Measurements from ENCODE around the gene FFAR1.

Gene FFAR1

DNA sequence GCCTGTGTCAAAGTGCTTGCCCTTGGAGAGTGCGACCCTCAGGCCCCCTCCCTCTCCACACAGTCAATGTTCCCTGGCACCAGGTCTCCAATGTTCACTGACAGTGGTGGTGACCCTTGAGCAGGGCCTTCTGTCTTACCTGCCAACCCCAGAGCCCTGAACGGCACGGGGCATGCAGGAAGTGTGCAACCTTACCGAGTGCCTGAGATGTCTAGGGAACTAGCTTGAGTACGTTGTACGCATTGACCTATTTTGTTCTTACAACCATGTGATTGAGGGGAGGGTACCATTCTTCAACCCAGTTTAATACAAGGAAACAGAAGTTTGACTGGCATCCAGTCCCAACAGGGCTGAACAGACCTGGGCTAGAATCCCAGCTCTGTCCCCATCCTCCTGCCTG lies 42.5 kb upstream of the FFAR1 start:
- Histone ChIP-seq H3K36me3 (ENCODE audit: insufficient read depth, low read length) (no peaks in the 10 kb centered on the region), H2AFZ (ENCODE audit: low read depth, low read length) (no peak overlapping the region), H4K20me1 (ENCODE audit: insufficient read depth, low read length) (no peaks in the 10 kb centered on the region), H3K79me2 (ENCODE audit: insufficient read depth, low read length) (no peaks in the 10 kb centered on the region), H3K4me1 (ENCODE audit: insufficient read depth, low read length) (no peaks in the 10 kb centered on the region), H3K27me3 (ENCODE audit: insufficient read depth, low read length, poor library complexity) (no peaks in the 10 kb centered on the region), H3K9me3 (ENCODE audit: insufficient read depth, low read length, severe bottlenecking) (no peaks in the 10 kb centered on the region), H3K4me3 (ENCODE audit: low read depth in 1 of 2, low read length in 2 of 2) (no peak overlapping the region), H3K27ac (ENCODE audit: low read length) (no peak overlapping the region), H3K4me2 (ENCODE audit: insufficient read depth, low read length) (no peak overlapping the region), H3K9ac (ENCODE audit: low read depth, low read length) (no peak overlapping the region)
- TF ChIP-seq, protein P1, sequence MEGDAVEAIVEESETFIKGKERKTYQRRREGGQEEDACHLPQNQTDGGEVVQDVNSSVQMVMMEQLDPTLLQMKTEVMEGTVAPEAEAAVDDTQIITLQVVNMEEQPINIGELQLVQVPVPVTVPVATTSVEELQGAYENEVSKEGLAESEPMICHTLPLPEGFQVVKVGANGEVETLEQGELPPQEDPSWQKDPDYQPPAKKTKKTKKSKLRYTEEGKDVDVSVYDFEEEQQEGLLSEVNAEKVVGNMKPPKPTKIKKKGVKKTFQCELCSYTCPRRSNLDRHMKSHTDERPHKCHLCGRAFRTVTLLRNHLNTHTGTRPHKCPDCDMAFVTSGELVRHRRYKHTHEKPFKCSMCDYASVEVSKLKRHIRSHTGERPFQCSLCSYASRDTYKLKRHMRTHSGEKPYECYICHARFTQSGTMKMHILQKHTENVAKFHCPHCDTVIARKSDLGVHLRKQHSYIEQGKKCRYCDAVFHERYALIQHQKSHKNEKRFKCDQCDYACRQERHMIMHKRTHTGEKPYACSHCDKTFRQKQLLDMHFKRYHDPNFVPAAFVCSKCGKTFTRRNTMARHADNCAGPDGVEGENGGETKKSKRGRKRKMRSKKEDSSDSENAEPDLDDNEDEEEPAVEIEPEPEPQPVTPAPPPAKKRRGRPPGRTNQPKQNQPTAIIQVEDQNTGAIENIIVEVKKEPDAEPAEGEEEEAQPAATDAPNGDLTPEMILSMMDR (IDR thresholded peaks at IDR 0.05; ENCODE audit: borderline replicate concordance, extremely low read depth, low read length, poor library complexity, severe bottlenecking), result no peak
- no peak for DNase-seq
- no peak for ATAC-seq (ENCODE audit: insufficient read depth, low read depth)

DNA sequence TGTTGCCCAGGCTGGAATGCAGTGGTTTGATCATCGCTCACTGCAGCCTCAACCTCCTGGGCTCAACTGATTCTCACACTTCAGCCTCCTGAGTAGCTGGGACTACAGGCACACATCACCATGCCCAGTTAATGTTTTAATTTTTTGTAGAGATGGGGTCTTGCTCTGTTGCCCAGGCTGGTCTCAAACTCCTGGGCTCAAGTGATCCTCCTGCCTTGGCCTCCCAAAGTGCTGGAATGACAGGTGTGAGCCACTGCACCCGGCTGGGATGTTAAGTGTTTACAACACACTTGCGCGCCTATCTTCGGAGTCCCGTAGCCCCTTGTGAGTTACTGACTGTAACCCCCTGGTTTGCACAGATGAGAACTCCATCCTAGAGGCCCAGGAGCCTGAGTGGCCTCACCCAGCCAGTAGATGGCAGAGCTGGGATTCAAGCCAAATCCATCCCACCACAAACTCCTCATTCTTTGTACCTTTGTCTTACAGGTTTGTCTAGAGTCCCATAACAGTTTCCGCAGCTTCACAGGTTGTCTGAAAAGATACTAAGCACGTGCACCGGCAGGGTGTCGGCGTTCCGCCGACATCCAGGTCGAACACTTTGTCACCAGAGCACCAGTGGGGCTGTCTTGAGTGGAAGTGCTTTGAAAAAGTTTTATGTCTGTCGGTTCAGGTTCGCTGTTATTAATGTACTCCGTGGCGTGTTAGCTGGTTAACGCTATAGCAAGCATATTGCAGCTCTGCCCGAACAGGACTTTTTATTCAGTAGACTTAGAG lies 41.0 kb upstream of the FFAR1 start:
- no peak overlapping the region for H3K9ac ChIP-seq (ENCODE audit: low read depth, low read length)
- peak; percentile 53; the same call in 2 of the 3 replicates for ATAC-seq (ENCODE audit: insufficient read depth, low read depth)
- no peaks in the 10 kb centered on the region for H3K27me3 ChIP-seq (ENCODE audit: insufficient read depth, low read length, poor library complexity)
- no peak overlapping the region for H3K4me2 ChIP-seq (ENCODE audit: insufficient read depth, low read length)
- no peaks in the 10 kb centered on the region for H3K79me2 ChIP-seq (ENCODE audit: insufficient read depth, low read length)
- H3K4me1 ChIP-seq (ENCODE audit: insufficient read depth, low read length), result no peaks in the 10 kb centered on the region
- TF ChIP-seq EZH2 (IDR thresholded peaks at IDR 0.05; ENCODE audit: borderline replicate concordance, low read depth, low read length, severe bottlenecking), result no peak
- TF ChIP-seq, protein P1 (IDR thresholded peaks at IDR 0.05; ENCODE audit: borderline replicate concordance, extremely low read depth, low read length, poor library complexity, severe bottlenecking), result peak; percentile 60
- DNase-seq, result peak; percentile 18
- H2AFZ ChIP-seq (ENCODE audit: low read depth, low read length), result no peak overlapping the region
- H4K20me1 ChIP-seq (ENCODE audit: insufficient read depth, low read length), result no peaks in the 10 kb centered on the region
- H3K27ac ChIP-seq (ENCODE audit: low read length), result no peak overlapping the region
- H3K9me3 ChIP-seq (ENCODE audit: insufficient read depth, low read length, severe bottlenecking), result no peaks in the 10 kb centered on the region
- no peaks in the 10 kb centered on the region for H3K36me3 ChIP-seq (ENCODE audit: insufficient read depth, low read length)
- H3K4me3 ChIP-seq (ENCODE audit: low read depth in 1 of 2, low read length in 2 of 2), result no peak overlapping the region

DNA sequence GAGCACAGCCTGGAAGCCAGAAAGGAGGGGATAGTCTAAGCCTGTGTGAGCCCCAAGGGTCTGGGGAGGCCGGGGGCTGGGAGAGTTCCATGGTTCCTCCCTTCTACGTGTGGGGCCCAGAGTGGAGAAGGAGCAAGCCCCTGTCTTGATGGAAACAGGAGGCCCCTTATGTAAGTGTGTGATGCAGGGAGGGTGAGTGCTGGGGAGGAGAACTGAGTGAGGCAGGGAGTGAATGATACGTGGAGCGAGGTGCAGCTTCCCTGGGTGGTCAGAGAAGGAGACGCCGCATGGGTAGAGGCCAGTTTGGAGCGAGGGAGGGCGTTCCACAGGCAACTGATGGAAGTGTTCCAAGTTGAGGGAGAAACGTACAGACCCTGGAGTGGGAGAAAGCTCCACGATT lies 39.8 kb upstream of the FFAR1 start:
- Histone ChIP-seq H3K36me3 (ENCODE audit: insufficient read depth, low read length) (no peaks in the 10 kb centered on the region), H3K27ac (ENCODE audit: low read length) (no peak overlapping the region), H3K9ac (ENCODE audit: low read depth, low read length) (no peak overlapping the region), H3K4me2 (ENCODE audit: insufficient read depth, low read length) (no peak overlapping the region), H2AFZ (ENCODE audit: low read depth, low read length) (no peak overlapping the region), H3K79me2 (ENCODE audit: insufficient read depth, low read length) (no peaks in the 10 kb centered on the region), H3K4me3 (ENCODE audit: low read depth in 1 of 2, low read length in 2 of 2) (no peak overlapping the region), H3K9me3 (ENCODE audit: insufficient read depth, low read length, severe bottlenecking) (no peaks in the 10 kb centered on the region), H3K4me1 (ENCODE audit: insufficient read depth, low read length) (no peaks in the 10 kb centered on the region), H4K20me1 (ENCODE audit: insufficient read depth, low read length) (no peaks in the 10 kb centered on the region), H3K27me3 (ENCODE audit: insufficient read depth, low read length, poor library complexity) (no peaks in the 10 kb centered on the region)
- no peak for TF ChIP-seq EZH2 (IDR thresholded peaks at IDR 0.05; ENCODE audit: borderline replicate concordance, low read depth, low read length, severe bottlenecking)
- TF ChIP-seq, protein P1 (IDR thresholded peaks at IDR 0.05; ENCODE audit: borderline replicate concordance, extremely low read depth, low read length, poor library complexity, severe bottlenecking), result no peak
- no peak for ATAC-seq (ENCODE audit: insufficient read depth, low read depth)
- no peak for DNase-seq

Data from DND-41 (cell line).